ENCODE results near the gene SPAG9.
"Not testable (repeated sequence)": the region's sequence is repeated elsewhere in the genome, so short reads cannot be mapped to it uniquely, and the experiment has no call there.

SPAG9 gene

DNA sequence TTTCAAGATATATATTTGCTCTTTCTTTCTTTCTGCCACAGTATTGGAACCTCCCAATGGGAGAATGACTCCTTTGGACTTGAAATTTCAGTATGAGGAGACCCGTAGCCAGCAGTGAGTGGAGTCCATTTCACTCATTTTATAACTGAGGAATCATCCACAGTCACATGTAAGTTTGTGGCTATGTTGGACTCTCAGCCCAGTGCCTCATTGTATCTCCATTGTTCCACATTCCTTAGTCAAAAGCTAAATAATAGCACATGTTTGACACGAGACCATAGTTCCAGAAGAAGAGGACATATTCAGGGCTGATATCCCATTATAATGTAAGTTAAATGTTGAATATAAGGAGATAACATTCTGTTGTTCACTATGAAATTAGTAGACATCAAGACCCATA is 12.7 kb upstream of the SPAG9 start:
- H3K4me3 ChIP-seq (ENCODE audit: low read length): no peak overlapping the region
- no peak for DNase-seq (ENCODE audit: low read depth)
- TF ChIP-seq, protein P1, sequence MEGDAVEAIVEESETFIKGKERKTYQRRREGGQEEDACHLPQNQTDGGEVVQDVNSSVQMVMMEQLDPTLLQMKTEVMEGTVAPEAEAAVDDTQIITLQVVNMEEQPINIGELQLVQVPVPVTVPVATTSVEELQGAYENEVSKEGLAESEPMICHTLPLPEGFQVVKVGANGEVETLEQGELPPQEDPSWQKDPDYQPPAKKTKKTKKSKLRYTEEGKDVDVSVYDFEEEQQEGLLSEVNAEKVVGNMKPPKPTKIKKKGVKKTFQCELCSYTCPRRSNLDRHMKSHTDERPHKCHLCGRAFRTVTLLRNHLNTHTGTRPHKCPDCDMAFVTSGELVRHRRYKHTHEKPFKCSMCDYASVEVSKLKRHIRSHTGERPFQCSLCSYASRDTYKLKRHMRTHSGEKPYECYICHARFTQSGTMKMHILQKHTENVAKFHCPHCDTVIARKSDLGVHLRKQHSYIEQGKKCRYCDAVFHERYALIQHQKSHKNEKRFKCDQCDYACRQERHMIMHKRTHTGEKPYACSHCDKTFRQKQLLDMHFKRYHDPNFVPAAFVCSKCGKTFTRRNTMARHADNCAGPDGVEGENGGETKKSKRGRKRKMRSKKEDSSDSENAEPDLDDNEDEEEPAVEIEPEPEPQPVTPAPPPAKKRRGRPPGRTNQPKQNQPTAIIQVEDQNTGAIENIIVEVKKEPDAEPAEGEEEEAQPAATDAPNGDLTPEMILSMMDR (conservative IDR thresholded peaks at IDR 0.05; ENCODE audit: low read depth, low read length): no peak

DNA sequence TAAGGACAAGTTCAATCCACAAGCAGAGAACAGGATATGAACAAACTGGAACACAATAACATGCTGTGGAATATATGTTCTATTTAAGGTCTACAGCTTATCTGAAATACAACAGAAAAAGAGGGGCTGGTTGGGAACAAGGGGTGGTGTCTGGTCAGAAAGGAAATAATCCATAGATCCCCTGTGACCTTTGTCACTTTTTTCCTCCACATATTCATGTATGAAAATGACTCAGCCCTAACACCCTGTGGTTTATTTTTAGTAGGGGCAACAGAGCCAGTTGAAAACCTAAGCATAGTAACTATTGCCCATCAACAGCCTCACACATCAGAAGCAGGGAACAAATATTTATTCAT is 12.3 kb upstream of the SPAG9 start:
- TF ChIP-seq, protein P1 (conservative IDR thresholded peaks at IDR 0.05; ENCODE audit: low read depth, low read length): no peak
- DNase-seq (ENCODE audit: low read depth): no peak
- no peak overlapping the region for H3K4me3 ChIP-seq (ENCODE audit: low read length)

DNA sequence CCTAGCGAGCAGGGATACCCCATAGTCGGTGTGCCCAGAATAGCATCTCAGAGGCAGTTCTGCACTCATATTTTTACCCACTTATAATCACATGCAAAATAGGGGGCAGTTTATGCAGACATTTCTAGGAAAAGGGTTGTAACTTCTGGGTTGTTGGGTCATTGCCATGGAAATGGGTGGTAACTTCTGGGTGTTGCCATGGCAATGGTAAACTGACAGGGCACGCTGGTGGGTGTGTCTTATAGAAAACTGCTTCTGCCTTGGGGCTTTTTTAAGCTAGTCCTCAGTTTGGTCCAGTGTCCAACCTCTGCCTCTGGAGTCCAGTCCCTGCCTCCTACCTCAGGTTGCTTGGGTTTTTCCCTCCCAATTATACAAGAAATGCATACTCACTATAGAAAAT is 7.4 kb upstream of the SPAG9 start:
- TF ChIP-seq, protein P1 (conservative IDR thresholded peaks at IDR 0.05; ENCODE audit: low read depth, low read length): no peak
- no peak for DNase-seq (ENCODE audit: low read depth)
- H3K4me3 ChIP-seq (ENCODE audit: low read length): no peak overlapping the region

DNA sequence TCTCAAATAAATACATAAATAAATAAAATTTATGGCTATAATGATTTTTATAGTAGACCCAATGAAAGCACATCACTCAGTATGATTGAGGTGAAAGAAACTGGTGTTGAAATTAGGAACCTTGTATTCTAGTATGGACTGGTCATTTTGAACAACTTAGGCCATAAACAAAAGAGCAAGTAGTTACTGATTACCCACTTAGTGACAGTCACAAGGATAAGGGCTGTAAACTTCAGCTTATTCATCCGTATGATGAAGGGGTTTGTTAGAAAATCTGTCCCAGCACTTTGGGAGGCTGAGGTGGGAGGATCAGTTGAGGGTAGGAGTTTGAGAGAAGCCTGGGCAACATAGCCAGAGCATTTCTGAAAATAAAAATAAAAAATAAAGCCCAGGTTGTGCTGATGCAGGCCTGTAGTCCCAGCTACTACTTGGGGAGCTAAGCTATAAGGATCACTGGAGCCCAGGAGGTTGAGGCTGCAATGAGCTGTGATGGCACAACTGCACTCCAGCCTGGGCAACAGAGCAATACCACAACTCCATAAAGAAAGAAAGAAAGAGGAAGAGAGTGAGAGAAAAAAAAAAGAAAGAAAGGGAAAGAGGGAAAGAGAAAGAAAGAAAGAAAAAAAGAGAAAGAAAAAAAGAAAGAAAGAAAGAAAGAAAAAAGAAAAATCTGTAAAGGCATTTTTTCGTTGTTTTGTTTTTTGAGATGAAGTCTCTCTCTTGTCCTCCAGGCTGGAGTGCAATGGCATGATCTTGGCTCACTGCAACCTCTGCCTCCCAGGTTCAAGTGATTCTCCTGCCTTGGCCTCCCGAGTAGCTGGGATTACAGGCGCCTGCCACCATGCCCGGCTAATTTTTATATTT is 4.2 kb upstream of the SPAG9 start:
- H3K4me3 ChIP-seq (ENCODE audit: low read length): no peak overlapping the region
- TF ChIP-seq, protein P1 (conservative IDR thresholded peaks at IDR 0.05; ENCODE audit: low read depth, low read length): no peak

DNA sequence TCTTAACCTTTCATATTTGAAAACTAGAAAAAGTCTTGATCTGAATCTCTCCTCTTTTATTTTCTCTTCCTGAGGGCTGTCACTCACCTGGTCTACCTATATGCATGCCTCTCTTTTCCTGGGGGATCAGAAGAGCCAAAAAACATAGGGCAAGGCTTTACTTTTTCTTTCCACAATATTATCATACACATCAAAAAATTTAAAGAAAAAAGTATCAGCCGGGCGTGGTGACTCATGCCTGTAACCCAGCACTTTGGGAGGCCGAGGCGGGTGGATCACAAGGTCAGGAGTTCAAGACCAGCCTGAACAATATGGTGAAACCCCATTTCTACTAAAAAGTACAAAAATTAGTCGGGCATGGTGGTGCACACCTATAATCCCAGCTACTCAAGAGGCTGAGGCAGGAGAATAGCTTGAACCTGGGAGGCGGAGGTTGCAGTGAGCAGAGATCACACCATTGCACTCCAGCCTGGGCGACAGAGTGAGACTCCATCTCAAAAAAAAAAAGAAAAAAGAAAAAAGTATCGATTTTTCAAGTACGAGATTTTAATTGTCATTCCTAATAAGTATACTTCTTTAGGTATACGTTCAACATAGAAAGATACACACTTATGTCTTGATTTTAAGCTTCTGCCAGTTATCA is 1.9 kb upstream of the SPAG9 start:
- DNase-seq (ENCODE audit: low read depth); H3K4me3 ChIP-seq (ENCODE audit: low read length): not testable (repeated sequence)

More for the DNA sequence above, 4.2 kb upstream of the SPAG9 start:
- DNase-seq (ENCODE audit: low read depth): no peak

DNA sequence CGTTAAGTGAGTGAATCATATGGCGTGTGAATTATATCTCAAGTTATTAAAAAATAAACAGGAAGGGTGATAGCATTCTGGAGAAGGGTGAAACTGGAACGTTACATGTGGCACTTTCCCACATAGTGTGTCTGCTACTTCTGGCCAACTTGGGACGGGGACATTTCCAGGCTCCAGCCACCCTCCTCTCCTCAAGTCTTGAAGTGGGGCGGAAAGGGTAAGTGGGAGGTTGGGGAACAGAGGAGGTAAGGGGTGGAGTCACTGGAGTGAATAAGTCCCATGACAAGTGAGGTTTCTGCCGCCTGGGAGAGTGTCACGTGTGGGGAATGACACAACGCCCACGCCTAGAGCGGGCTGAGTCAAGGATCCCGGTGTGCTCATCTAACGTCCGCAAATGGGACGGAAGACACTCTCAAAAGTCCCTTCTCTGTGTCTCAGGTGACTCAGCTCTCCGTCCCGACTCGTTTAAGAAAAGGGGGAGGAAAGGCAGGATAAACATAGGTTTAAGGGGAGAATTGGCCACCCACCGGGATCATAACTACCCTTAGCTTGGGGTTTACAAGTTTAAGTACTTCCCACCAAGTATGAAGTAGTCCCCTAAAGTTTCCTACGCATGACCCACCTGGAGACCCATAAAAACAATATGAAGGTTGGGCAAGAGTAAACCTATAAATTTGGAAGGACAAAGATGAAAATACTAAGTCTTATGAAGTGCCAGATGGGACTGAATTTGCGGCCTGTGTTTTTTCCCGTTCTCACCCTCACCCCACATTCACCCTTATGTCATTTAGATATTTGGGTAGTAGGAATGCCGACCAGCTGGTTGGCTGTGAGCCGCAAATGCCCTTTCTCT is 1.2 kb upstream of the SPAG9 start:
- DNase-seq (ENCODE audit: low read depth): peak; percentile 77
- H3K4me3 ChIP-seq (ENCODE audit: low read length): peak overlapping the region; percentile 80
- TF ChIP-seq, protein P1 (conservative IDR thresholded peaks at IDR 0.05; ENCODE audit: low read depth, low read length): no peak

DNA sequence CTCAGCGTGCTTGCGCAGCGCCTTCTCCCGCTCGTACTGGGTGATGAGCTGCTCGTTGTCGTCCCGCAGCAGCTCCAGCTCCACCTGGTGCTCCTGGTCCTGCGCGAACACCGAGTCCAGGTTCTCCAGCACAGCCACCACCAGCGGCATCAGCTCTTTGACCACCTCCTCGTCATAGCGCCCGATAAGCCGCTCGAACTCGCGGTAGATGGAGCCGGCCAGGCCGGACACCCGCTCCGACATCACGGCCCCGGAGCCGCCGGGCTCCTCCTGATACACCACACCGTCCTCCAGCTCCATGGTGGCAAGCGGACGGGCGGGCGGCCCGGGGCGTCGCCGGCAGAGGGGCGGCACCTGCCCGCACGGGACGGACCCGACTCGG is 320 bp downstream of the SPAG9 start:
- peak overlapping the region; percentile 95 for H3K4me3 ChIP-seq (ENCODE audit: low read length)
- no peak for DNase-seq (ENCODE audit: low read depth)
- TF ChIP-seq, protein P1 (conservative IDR thresholded peaks at IDR 0.05; ENCODE audit: low read depth, low read length): no peak
